Kidney capillary endothelial cell (primary cell): ENCODE results near the gene SCN3B.

ENCODE experiments used
- DNase-seq: peaks from one replicate; pipeline ENCODE4 v3.0.0-alpha.2; 2018; ENCODE audit warnings: low spot score

The SCN3B gene

DNA sequence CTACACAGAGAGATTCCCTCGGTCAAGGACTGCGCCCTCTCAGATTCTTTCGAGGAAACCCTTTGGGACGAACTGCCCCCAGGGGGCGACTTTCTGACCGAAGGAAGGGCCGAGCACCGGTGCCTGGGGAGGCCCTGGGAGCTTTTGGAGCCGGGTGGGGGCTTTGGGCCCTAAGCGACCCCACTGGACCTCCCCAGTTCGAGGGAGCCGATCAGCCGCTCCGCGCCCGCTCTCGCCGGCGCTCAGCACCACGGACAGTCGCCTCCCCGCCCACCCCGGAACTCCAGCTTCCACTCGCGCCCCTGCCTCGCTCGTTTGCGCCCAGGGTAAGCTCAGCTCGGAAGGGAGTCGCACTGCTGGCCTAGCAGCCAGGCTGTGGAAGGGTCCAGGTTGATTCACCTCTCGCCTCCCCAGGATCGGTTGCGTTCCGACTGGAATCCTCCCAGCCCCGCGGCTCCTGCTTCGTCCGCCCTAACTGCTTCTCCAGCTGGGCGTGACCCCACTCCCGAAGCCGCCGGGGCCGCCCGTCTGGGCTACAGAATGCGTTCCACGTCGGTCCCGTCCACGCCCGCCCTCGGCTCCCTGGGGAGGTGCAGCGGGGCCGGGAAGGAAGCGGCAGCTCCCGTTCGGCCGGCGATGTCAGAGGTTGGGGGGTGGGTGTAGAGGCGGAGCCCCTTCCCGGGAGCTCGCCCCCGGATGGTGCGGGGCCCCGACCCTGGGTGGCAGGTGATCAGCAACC lies 428 bp downstream of the SCN3B start:
- no peak for DNase-seq

DNA sequence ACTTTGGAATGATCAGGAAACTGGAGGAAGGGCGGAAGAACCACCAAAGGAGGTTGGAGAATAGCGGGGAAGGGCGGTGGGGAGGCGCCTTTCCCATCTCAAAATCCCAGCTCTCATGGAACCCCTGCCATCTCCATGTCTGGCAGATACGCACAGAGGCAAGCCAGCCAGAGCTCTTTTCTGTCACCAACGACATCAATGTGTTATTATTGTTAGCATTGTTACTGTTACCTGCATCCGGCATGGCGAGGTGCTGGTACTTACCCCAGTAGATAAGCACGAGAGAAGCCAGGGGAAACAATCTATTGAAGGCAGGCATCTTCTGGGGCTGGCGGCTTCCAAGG lies 969 bp downstream of the SCN3B start:
- DNase-seq: no peak

DNA sequence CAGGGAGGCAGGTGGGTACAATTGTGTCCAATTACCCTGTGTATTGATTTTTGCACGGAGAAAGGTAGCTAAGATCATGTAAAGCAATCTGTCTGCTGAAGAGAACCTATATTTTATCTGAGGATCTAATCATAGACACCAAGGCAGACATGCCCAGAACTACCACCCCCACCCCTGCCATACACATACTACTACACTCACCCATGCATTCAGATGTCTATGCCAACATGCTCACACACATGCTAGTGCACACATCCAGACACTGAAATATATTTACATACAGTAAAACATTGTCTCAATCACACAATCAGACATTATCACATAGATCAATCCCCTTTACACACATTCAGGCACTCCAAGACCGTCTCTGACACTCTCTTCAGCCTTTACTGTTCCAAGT lies 1.8 kb downstream of the SCN3B start:
- no peak for DNase-seq

DNA sequence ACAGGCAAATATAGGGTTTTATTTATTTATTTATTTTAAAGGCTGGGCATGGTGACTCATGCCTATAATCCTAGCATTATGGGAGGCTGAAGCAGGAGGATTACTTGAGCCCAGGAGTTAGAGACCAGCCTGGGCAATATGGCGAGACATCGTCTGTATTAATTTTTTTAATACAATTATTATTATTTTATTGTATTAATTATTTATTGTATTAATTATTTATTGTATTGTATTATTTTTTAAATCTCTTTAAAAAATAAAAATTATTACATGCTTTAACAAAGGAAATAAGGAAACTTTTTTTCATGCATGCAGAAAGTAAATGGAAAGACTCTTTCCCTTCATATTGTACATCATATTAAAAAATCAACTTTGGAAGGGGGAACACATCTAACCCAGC lies 3.5 kb downstream of the SCN3B start:
- DNase-seq: no peak

DNA sequence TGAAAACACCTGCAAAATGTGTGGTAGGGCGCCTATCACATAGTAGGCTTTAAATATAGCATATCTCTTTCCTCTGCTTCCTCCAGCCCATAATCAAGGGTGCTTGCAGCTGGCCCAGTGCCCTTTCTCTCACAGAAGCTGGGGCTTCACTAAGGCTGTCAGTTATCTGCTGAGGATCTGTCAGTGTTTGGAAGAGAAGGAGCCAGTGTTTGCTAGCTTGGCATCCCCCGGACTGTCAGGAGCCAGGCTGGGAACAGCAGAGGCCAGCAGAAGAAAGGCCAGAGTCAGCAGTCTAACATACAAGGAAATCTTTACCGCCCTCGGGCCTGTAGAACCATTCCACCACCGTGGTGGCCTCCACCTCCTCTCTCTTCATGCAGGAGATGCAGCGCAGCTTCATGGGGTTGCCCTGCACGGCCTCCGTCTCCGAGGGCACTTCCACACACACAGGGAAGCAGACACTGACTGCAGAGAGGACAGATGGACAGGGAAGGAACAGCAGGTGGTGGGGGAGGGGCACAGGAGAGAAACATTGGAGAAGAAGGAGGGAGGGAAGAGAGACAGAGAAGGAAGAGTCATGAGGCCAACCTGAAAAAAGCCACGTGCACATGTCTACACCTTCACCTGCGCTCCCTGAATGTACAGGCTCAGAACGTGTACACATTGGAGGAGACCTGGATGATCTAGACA lies 9.0 kb downstream of the SCN3B start:
- DNase-seq: no peak

DNA sequence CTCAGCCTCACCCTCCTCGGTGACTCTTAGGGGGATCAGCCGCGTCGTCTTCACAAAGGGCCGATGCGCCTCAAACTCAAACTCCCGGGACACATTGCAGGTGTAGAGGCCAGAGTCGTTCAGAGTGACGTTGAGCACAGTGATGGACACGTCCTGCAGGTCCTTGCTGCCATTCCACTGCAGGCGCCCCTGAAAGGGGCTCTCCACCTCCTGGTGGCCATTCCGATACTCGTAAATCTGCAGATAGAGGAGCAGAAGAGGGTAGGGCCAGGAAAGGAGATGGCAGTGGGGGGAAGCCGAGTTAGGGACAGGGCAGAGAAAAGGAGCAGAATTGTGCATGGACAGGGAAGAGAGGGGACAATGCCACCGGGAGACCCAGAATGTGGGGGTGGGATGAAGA lies 12.0 kb downstream of the SCN3B start:
- DNase-seq: no peak

DNA sequence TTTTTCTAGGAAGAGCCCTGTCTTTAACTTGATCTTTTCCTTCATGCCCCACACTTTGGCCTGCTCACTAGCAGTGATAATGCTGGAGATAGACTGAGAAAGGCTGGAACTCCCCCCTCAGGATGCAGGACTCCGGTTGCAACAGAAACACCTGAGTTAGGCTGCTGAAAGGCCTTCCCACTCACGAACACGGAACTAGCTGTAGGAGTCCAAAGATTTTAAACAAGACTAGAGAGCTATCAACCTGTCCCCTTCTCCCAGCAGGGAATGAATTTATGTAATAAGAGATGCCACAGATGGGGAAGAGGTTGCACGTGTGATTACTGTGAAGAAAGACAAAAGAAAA lies 13.0 kb downstream of the SCN3B start:
- no peak for DNase-seq

DNA sequence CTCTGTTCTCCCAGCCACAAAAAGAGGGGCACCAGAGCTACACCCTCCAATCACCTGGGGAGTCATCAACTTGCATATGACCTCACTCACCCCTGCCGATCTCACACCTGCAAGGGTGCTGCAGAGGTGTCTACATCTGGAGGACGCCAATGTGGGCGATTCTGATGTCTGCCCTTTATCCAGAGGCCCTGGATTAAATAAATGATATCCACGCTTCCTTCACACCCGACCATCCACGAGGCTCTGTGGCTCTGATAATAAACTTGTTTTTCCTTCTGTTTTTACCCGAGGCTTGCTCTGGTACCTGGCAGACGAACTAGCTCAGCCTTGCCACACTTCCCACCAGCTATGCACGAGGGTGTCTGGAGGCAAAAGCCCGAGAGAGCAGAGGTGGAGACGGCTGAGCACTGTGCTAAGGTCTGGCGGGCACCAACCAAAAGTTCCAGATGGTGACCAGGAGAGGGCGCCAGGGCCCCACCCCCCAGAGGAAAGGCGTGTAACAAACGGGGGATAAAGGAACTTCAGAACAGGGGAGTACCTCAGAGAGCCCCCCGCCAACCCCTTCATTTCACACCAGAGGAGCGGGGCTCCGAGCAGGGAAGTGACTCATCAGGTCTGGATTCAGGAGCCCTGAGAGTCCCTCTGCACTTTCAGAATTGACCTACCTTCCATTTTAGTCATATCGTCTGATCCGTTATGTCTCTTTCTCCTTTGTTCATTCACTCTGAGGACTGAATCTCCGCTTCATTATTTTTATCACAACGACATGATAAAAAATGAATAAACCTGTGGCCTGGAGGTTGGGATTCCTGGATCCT lies 13.5 kb downstream of the SCN3B start:
- DNase-seq: peak; percentile 48

DNA sequence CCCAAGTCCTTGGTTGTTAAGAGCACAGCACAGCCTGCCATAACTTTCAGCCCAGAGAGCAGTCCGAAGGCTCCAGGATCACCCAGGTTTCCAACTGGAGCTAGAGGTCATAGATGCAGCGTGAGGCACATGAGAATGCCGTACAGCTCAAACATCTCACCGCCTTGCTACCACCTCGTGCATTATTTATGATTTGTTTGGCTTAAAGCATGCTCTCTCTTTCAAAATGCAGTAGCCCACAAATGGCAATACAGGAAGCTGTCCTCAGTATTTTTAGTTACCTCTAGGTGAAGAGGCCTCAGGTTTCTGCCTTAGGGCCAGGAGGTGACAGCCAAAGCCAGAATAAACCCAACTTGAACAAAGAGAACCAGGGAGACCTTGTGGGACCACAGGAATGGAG lies 14.4 kb downstream of the SCN3B start:
- no peak for DNase-seq

DNA sequence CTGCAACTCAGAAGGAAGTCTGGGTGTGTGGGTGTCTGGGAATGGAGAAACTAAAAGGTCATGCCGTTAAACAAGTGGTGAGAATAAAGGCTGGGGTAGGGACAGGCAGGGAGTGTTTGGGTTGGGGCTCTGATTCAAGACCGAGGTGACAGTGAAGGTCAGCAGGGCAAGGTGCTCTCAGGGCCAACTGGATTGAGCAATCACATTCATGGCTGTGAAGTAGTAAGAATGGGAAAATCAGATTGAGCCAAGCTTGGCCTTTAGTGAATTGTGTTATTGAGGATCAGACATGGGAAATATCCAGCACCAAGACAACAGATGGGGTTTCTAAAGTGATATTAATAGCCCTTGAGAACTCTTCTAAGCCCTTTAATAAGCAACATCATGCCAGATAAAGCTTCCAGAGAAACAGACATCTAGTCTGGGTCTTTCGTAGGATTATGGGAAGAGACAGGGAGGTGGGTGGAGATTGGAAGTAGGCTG lies 24.3 kb downstream of the SCN3B start:
- DNase-seq: no peak

DNA sequence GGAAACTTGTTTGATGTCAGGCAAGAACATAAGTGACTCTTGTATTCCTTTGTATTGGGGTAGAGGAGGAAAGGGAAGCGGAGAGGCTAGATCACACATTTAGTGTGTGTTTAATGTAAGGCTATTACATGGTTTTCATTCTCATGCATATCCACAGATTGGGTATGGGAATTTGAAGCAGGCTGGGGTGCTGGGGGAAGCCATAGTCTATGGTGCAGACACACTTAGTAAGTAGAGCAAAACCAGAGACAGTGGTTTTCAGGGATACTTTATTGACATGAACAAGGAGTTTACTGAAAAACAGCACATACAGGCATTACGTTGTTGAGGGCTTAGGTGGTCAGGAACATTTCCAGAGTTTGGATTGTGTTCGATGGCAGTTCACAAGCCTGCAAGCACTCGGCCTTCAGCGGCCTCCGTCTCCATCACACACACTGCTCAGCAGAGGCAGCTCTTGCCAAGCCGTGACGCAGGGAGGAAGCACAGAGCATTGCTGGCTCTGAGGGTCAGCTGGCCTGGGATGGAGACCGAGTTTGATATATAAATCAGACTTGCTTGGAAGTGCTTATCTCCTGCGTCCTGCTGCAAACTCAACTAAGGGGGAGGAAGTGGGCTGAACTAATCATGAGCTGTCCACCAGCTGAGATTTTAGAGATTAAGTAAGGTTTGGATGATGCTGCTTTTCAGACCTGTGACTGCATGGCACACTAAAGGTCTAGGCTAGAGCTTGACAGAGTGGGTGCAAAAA lies 25.3 kb downstream of the SCN3B start:
- peak; percentile 72 for DNase-seq

DNA sequence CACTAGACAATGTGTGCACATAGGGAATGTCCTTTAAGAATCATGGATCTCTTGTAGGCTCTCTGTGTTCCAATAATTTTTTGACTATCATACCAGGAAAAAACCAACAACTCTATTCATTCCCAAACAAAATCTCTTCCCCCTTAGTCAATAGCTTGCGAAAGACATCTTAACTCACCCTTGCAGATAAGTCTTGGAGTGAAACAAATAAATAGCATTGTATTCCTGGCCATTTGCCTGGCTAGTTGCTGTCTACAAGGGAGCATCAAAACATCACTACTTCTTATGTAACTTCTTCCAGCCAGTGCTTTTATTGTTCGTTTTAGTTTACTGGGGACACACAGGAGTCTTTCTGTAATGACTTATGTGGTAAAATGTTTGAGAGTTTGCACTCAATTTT lies 29.4 kb downstream of the SCN3B start:
- DNase-seq: no peak

DNA sequence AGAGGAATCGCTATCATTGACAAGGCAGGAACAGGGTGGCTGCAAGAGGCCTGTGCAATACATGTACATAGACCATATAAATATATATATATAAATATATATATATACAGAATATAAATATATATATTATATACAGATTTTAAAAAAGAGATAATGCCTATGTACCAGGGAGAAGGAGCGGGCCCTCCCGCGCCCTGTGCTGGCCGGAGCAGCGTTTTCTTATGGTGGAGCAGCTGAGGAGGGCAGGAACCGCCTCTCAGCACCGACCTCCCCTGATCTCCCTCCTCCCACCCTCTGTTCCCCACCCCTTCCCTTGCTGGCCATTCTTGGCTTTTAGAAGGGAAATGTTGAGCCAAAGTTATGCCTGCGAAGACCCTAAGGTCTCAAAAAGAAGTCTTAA lies 31.8 kb downstream of the SCN3B start:
- DNase-seq: no peak

DNA sequence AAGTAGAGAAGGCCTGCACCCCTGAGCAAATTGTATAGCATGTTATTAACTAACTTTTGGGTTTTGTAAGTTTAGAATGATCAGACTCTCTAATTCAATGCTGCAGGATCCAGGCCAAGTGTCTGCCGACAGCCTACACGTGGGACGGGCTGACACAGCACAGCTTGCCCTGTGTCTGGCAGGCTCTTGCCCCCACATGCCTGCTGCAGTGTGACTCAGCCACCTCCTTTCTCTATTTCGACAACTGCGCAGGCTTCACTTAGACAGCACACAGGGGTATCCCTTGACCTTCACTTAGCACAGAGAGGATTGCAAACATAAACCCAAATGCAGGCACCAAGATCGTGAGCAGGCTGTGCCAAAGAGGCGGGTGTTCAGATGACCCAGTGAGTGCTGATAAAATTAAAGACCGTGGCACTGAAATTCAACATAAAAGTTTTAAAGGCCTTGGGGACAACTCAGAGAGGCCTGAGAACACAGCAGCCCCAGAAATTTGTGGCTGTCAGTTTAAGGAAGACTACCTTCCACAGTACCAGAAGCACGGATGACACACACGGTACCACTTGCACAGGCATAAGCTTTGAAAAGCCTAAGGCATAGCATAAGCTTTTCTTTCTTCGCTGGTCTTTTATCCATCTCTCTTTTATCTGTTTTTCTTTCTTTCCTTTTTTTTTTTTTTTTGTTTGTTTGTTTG lies 37.8 kb downstream of the SCN3B start:
- no peak for DNase-seq

DNA sequence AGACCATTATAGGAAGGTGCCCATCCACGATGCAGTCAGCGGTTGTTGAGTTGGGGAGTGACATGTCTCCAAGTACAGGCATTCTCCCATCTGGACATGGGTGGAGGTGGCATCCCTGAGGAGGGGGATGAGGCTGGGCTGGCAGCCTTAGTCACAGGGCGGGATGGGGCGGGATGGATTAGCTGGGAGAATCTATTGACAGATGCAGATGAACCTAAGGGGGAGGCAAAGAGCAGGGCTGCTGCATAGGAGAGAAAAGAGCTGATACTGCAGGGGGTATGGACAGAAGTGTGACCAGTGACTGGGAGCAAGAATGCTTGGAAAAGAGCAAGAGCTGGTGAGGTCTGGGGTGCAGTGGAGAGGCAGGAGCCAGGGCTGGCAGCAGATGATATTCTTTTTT lies 42.7 kb downstream of the SCN3B start:
- no peak for DNase-seq

DNA sequence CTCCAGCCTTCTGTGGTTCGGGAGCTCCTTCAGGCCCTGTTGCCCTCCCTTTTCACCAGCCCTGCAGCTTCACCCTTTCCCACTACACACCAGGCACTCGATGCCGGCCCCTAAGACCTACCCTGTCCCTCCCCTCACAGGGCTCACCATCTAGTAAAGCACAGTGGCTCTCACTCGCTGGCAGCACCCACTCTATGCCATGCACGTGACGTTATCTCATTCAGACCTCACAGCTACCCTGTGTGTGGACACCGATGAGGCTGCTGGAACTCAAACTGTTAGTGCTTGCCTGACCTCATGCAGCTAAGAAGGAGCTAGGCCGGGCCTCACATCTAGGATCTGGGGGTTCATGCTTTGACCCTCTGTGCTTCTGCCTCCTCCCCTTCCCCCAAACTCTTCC lies 45.5 kb downstream of the SCN3B start:
- no peak for DNase-seq

DNA sequence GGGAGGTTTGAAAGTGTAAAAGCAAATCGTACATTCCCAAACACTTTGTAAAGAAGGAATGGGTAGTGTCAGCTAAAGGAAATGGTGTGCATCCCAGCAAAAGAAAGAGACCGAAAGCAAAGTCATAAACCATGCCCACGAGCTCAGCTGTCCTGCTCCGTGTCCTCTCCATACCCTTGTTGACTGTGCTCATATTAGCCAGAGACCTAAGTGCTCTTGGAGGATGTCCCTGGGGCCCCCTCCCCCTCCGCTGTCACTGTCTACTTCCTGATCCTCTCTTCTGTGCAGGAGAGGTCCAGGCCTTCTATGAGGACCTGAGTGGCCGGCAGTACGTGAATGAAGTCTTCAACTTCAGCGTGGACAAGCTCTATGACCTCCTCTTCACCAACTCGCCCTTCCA lies 46.1 kb downstream of the SCN3B start:
- DNase-seq: no peak

DNA sequence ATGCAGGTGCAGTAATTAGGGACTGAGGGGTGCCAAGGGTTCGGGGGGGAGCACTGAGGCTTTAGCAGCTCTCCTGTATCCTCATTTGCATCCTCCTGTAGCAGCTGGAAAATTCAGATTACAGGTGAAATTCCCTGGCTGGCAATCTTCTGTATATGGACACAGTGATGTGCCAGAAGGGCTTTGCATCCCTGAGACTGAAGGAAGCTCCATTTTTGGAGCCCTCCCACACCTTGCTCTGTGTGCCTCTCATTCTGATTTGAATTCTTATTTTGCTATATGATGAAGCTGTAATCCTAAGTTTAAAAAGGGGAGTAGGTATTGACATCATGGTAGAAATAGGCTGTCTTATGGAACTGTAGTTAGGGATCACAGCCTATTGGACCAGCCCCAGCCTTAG lies 46.6 kb downstream of the SCN3B start:
- no peak for DNase-seq

DNA sequence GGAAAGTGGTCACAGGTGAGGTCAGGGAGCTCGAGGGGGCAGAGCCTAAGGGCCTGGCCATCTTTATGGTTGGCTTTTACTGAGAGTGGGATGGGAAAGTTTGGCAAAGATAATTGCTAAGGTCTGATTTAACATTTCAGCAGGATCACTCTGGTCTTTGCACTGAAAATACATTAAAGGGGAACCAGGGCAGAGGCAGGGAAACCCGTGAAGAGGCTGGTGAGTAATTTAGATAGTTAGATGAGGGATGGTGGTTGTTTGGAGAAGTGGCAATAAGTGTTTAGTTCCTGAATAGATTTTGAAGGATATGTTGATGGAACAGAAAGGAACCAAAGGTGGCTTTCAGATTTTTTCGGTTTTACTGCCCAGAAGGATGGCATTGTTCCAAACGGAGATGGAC lies 50.8 kb downstream of the SCN3B start:
- DNase-seq: no peak

DNA sequence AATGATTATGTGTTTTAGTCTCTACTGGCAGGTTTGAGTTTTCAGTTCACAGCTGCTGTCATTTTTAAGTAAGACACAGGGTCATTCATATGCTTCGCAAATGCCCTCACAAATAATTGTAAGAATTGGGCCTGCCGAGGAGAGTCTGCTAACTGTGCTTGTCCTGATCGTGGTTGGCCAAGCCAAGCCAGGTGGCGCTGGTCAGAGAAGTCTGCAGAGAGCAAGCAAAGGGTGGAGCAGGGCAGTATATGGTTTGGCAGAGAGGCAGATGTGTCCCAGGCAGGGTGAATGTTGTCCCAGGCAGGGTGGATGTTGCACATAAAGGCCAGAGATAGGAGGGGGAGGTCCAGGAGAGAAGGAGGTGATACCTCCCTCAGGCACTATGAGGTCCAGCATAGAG lies 52.7 kb downstream of the SCN3B start:
- no peak for DNase-seq

DNA sequence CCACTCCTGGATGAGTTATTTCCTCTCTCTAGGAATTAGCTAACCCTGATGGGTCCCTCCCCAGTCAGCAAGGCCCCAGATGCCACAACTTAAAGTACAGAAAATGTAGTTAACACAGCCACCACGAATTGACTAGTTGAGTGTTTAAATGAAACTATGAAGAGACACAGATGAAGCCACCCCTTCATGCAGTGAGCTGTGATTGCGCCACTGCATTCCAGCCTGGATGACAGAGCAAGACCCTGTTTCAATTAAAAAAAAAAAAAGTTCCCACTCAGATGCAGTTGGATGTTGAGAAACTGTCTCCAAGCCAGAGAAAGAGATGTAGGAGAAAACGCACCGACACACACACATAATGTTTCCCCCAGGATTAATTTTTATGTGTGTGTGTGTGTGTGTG lies 53.3 kb downstream of the SCN3B start:
- no peak for DNase-seq

DNA sequence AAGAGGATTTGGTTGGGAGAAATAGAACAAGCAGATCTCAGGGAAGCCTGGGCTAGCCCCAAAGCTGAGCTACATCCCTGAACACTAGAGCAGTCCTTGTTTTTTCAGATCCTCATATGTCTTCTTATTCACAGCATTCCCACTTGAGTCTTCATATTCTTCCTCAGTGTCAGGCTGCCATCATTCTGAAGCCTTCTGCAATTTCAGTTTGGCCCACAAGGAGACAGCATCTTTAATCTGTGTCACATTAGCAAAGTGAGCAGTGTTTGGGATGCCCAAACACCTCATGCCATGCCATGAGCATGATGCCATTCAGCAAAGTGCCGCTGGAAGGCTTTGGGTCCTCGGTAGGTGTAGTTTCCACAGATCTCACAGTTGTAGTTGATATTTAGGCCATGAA lies 56.6 kb downstream of the SCN3B start:
- no peak for DNase-seq
